Measurements from ENCODE around the gene LRRC4C. TPM values are rescaled to one million over a fixed set of nuclear protein-coding genes. Genes with fewer than 3 reads are reported as not detected.

LRRC4C gene
- polyA plus RNA-seq, 1 of the 3 experiments (the other 2 are of a cell fraction): 0.16 TPM

- TF ChIP-seq ZBTB33 (IDR thresholded peaks at IDR 0.05; ENCODE audit: borderline replicate concordance, low read depth): no peak
Observed at GRCh38 chr11:41245184-41245583, 214.3 kb downstream of the LRRC4C start (continued).

GRCh38 chr11:41237382-41237781, 222.1 kb downstream of the LRRC4C start:
- Histone ChIP-seq H3F3A (replicated peaks; ENCODE audit: insufficient read depth) (no peaks in the 10 kb centered on the region), H3K9me2 (no peaks in the 10 kb centered on the region), H3K79me2 (ENCODE audit: insufficient read depth) (no peaks in the 10 kb centered on the region), H4K20me1 (ENCODE audit: insufficient read depth) (no peaks in the 10 kb centered on the region), H3K4me2 (no peak overlapping the region), H3K4me1 (ENCODE audit: control insufficient read depth in 1 of 2, insufficient read depth in 2 of 2, low read depth in 1 of 2, low read length in 1 of 2) (no peaks in the 10 kb centered on the region), H3K9ac (no peak overlapping the region), H3K27me3 (ENCODE audit: insufficient read depth) (no peaks in the 10 kb centered on the region), H3K36me3 (replicated peaks in 1 of 2; ENCODE audit: control insufficient read depth in 1 of 2, insufficient read depth in 2 of 2, low read length in 1 of 2) (no peaks in the 10 kb centered on the region), H2AFZ (ENCODE audit: low read depth) (no peak overlapping the region), H3K4me3 (ENCODE audit: low read depth in 2 of 2, low read length in 1 of 2) (no peak overlapping the region), H3K9me3 (no peaks in the 10 kb centered on the region), H3K27ac (ENCODE audit: low read depth in 2 of 2, low read length in 1 of 2) (no peak overlapping the region)
- CTCF ChIA-PET: interaction anchor here (1.6 kb wide), 1 partner anchor 26 kb away, joined by 3 read pairs; no protein-coding TSS in a partner anchor
- DNase-seq: no peak
- no peak for TF ChIP-seq NFIC (IDR thresholded peaks at IDR 0.05; ENCODE audit: borderline replicate concordance)
- no peak for TF ChIP-seq TEAD4 (IDR thresholded peaks at IDR 0.05; ENCODE audit: borderline replicate concordance, insufficient read depth)
- TF ChIP-seq TCF12 (IDR thresholded peaks at IDR 0.05): no peak
- no peak for TF ChIP-seq POLR2AphosphoS5 (IDR thresholded peaks at IDR 0.05; ENCODE audit: low read depth, low read length)
- no peak for TF ChIP-seq USF1 (IDR thresholded peaks at IDR 0.05; ENCODE audit: borderline replicate concordance, low read depth)
- no peak for TF ChIP-seq GABPA (IDR thresholded peaks at IDR 0.05; ENCODE audit: low read depth)
- TF ChIP-seq FOSL2 (IDR thresholded peaks at IDR 0.05; ENCODE audit: borderline replicate concordance, low read depth): no peak
- TF ChIP-seq USF2 (IDR thresholded peaks at IDR 0.05; ENCODE audit: borderline replicate concordance, low read depth, low read length): no peak
- TF ChIP-seq GATA2 (CRISPR knock-in tag; IDR thresholded peaks at IDR 0.05): no peak
- TF ChIP-seq RCOR1 (IDR thresholded peaks at IDR 0.05; ENCODE audit: low read length): no peak
- no peak for TF ChIP-seq SMC3 (IDR thresholded peaks at IDR 0.05; ENCODE audit: low read depth, low read length)
- no peak for TF ChIP-seq EP300 (IDR thresholded peaks at IDR 0.05; ENCODE audit: borderline replicate concordance in 1 of 2, low read depth in 1 of 2, low read length in 1 of 2)
- TF ChIP-seq MEF2A (IDR thresholded peaks at IDR 0.05; ENCODE audit: borderline replicate concordance, low read depth): no peak
- no peak for TF ChIP-seq SIN3A (IDR thresholded peaks at IDR 0.05; ENCODE audit: borderline replicate concordance, low read depth, low read length)
- no peak for TF ChIP-seq FOXM1 (IDR thresholded peaks at IDR 0.05; ENCODE audit: low read depth)
- POLR2A ChIA-PET: no interaction called here
- WGBS (ENCODE audit: low lambda C conversion rate): 24% methylated on average over 6 of the region's 6 CpGs

Measured in SK-N-SH (cell line).